HG03064 (cell line): ENCODE data around the gene AGPAT4.
"Not testable (repeated sequence)": the region's sequence is repeated elsewhere in the genome, so short reads cannot be mapped to it uniquely, and the experiment has no call there.

ENCODE experiments used
- ATAC-seq: cut with Tn5 transposase; IDR thresholded peaks from one replicate; pipeline ENCODE4 v1.9.1; 2021; ENCODE audit warnings: low read depth; ENCODE audit not compliant: unreplicated experiment

Gene AGPAT4

GRCh38 chr6:161273752-161274487 is at the start of gene AGPAT4:
TSS of gene AGPAT4 (minus strand) at chr6:161274061. CDS start at chr6:161232213, 41,848 bp downstream.
- peak; percentile 96 for ATAC-seq

- no peak for ATAC-seq
Observed at GRCh38 chr6:161319231-161319630, 45.4 kb upstream of the AGPAT4 start.

GRCh38 chr6:161318456-161318855 is 44.6 kb upstream of the AGPAT4 start:
- no peak for ATAC-seq

GRCh38 chr6:161316531-161316930 is 42.7 kb upstream of the AGPAT4 start:
- no peak for ATAC-seq

- ATAC-seq: not testable (repeated sequence)
Observed at GRCh38 chr6:161315246-161315917, 41.5 kb upstream of the AGPAT4 start.

- ATAC-seq: not testable (repeated sequence)
Observed at GRCh38 chr6:161314541-161315245, 40.8 kb upstream of the AGPAT4 start.

GRCh38 chr6:161313940-161314509 is 40.2 kb upstream of the AGPAT4 start:
- ATAC-seq: no peak

GRCh38 chr6:161313475-161313874 is 39.6 kb upstream of the AGPAT4 start:
- ATAC-seq: not testable (repeated sequence)

GRCh38 chr6:161309774-161310173 is 35.9 kb upstream of the AGPAT4 start:
- ATAC-seq: not testable (repeated sequence)

GRCh38 chr6:161308075-161308655 is 34.3 kb upstream of the AGPAT4 start:
- ATAC-seq: no peak

GRCh38 chr6:161305860-161306259 is 32.0 kb upstream of the AGPAT4 start:
- ATAC-seq: no peak

GRCh38 chr6:161303628-161304340 is 29.9 kb upstream of the AGPAT4 start:
- no peak for ATAC-seq

GRCh38 chr6:161302949-161303348 is 29.1 kb upstream of the AGPAT4 start:
- no peak for ATAC-seq

GRCh38 chr6:161301338-161301737 is 27.5 kb upstream of the AGPAT4 start:
- ATAC-seq: no peak

GRCh38 chr6:161300823-161301222 is 27.0 kb upstream of the AGPAT4 start:
- no peak for ATAC-seq

GRCh38 chr6:161299726-161300125 is 25.9 kb upstream of the AGPAT4 start:
- ATAC-seq: no peak

- no peak for ATAC-seq
Observed at GRCh38 chr6:161295784-161296183, 21.9 kb upstream of the AGPAT4 start.

- ATAC-seq: no peak
Observed at GRCh38 chr6:161292650-161293281, 18.9 kb upstream of the AGPAT4 start.

- no peak for ATAC-seq
Observed at GRCh38 chr6:161292145-161292544, 18.3 kb upstream of the AGPAT4 start.

- no peak for ATAC-seq
Observed at GRCh38 chr6:161290751-161291150, 16.9 kb upstream of the AGPAT4 start.
